Measurements from ENCODE around the gene SPPL2B. TPM values are rescaled to one million over a fixed set of nuclear protein-coding genes. Genes with fewer than 3 reads are reported as not detected.

SPPL2B gene
- total and polyA plus RNA-seq, 9 of the 15 experiments (the other 6 are each of a cell fraction or from before 2014, with no cell fraction given) = 0.20 to 81.2 (median 15.1) TPM

GRCh38 chr19:2328401-2329148 lies at the start of gene SPPL2B, which contains the start of gene LSM7 (continued):
- TF ChIP-seq GTF3C2 (IDR thresholded peaks at IDR 0.05; ENCODE audit: borderline replicate concordance, extremely low read depth, insufficient read length) = no peak
- TF ChIP-seq ZC3H8 (IDR thresholded peaks at IDR 0.05) = no peak
- no peak for TF ChIP-seq POLR3A (IDR thresholded peaks at IDR 0.05; ENCODE audit: borderline replicate concordance, extremely low read depth, insufficient read depth, insufficient read length)
- no peak for TF ChIP-seq ZNF655 (CRISPR knock-in tag; IDR thresholded peaks at IDR 0.05)
- no peak for TF ChIP-seq ZBTB8A (IDR thresholded peaks at IDR 0.05; ENCODE audit: partially characterized antibody)
- peak; percentile 86; the same call in 1 of the 2 replicates for TF ChIP-seq RBM34 (IDR thresholded peaks at IDR 0.05; ENCODE audit: borderline replicate concordance, insufficient read depth, low read length)
- peak; percentile 98 for TF ChIP-seq MYC (IDR thresholded peaks at IDR 0.05; ENCODE audit: low read depth, low read length)
- peak; percentile 80; the same call in 1 of the 2 replicates for TF ChIP-seq MYC (CRISPR knock-in tag; IDR thresholded peaks at IDR 0.05; ENCODE audit: borderline replicate concordance, low read depth)
- TF ChIP-seq HMG20B (CRISPR knock-in tag; IDR thresholded peaks at IDR 0.05) = no peak
- no peak for TF ChIP-seq ZNF551 (CRISPR knock-in tag; IDR thresholded peaks at IDR 0.05)
- TF ChIP-seq ATF7 (IDR thresholded peaks at IDR 0.05) = peak; percentile 55; the same call in 1 of the 2 replicates
- TF ChIP-seq EP300 (IDR thresholded peaks at IDR 0.05; ENCODE audit: low read length) = no peak
- peak; percentile 83 for TF ChIP-seq SUPT5H (IDR thresholded peaks at IDR 0.05)
- no peak for TF ChIP-seq NUFIP1 (IDR thresholded peaks at IDR 0.05; ENCODE audit: partially characterized antibody)

Measured in K562 (cell line).